Uterus (tissue), 4 donors: Measurements from ENCODE around the gene SNIP1. TPM values are rescaled to one million over a fixed set of nuclear protein-coding genes. Genes with fewer than 3 reads are reported as not detected.
"Not testable (repeated sequence)": the region's sequence is repeated elsewhere in the genome, so short reads cannot be mapped to it uniquely, and the experiment has no call there.

Source experiments
- DNase-seq, 2 donors: peaks; one replicate each; pipeline ENCODE4 v3.0.0-alpha.2; 2019 to 2020
- H3K27ac ChIP-seq, 2 donors: fragments of 200-600 bp; sonication (generic); 1 replicate in 1 of 2; 2 replicates in 1 of 2; pipeline ENCODE4 v1.5.1; 2016 to 2018
- H3K27me3 ChIP-seq, 2 donors: fragments of 200-600 bp; sonication (generic); one replicate each; pipeline ENCODE4 v1.5.1; 2018 to 2019; ENCODE audit warnings: control low read depth in 1 of 2
- H3K36me3 ChIP-seq, 2 donors: fragments of 200-600 bp; sonication (generic); one replicate each; pipeline ENCODE4 v1.5.1; 2019; ENCODE audit warnings: control low read depth in 1 of 2
- H3K4me1 ChIP-seq, 2 donors: fragments of 200-600 bp; sonication (generic); one replicate each; pipeline ENCODE4 v1.5.1; 2018 to 2019; ENCODE audit warnings: control low read depth in 1 of 2
- H3K4me3 ChIP-seq, 2 donors: fragments of 200-600 bp; sonication (generic); 1 replicate in 1 of 2; 2 replicates in 1 of 2; pipeline ENCODE4 v1.5.1; 2018 to 2019; ENCODE audit warnings: mild to moderate bottlenecking in 1 of 2
- H3K9me3 ChIP-seq, 2 donors: fragments of 200-600 bp; sonication (generic); one replicate each; pipeline ENCODE4 v1.5.1; 2019; ENCODE audit warnings: control low read depth in 1 of 2
- CTCF ChIP-seq, 4 experiments: fragments of 200-600 bp in 2 of 4; fragments of 450-650 bp in 2 of 4; sonication (generic) in 2 of 4; IDR thresholded peaks; one replicate each; pipeline ENCODE4 v1.5.1; 2016 to 2019; ENCODE audit warnings: antibody characterized with exemption in 4 of 4, mild to moderate bottlenecking in 2 of 4, moderate library complexity in 1 of 4
- POLR2A ChIP-seq, 2 donors: fragments of 450-650 bp; IDR thresholded peaks; one replicate each; pipeline ENCODE4 v1.6.1; 2016; ENCODE audit warnings: antibody characterized with exemption in 2 of 2, mild to moderate bottlenecking in 1 of 2, moderate library complexity in 1 of 2
- intact Hi-C: fragments of 100-400 bp; cut with DNase I; formaldehyde crosslinking; loops from one replicate; pipeline ENCODE4 v1.15.1; 2023; ENCODE audit warnings: low total_unique reads
- total RNA-seq, 4 donors: library from RNA; depleted of rRNA in 3 of 4; stranded (reverse); fragments of >200 nt in 3 of 4; gene quantifications; one replicate each; pipeline versions ENCODE4 v1.1.0 to v1.2.4, GENCODE V29; 2014 to 2023
- donor health status: DM: yes; HTN: yes; CAD: no.

The SNIP1 gene
- total RNA-seq, 4 donors from 2014 or later: 2.0 to 21.2 (median 16.9) TPM

GRCh38 chr1:37549341-37549740 lies 4.8 kb downstream of the SNIP1 start:
- Histone ChIP-seq H3K36me3 (no peaks in the 10 kb centered on the region), H3K27ac (no peak overlapping the region), H3K9me3 (no peaks in the 10 kb centered on the region), H3K4me1 (peaks cover 4 to 8% of the 10 kb centered on the region in 2 donors), H3K27me3 (no peaks in the 10 kb centered on the region), H3K4me3 (no peak overlapping the region)
- no peak for TF ChIP-seq CTCF (IDR thresholded peaks at IDR 0.05)
- no peak for TF ChIP-seq POLR2A (IDR thresholded peaks at IDR 0.05)
- DNase-seq: no peak
- intact Hi-C loops: no loop called here

GRCh38 chr1:37545019-37545418 lies 9.1 kb downstream of the SNIP1 start:
- TF ChIP-seq CTCF (IDR thresholded peaks at IDR 0.05): no peak
- TF ChIP-seq POLR2A (IDR thresholded peaks at IDR 0.05): no peak
- Histone ChIP-seq H3K4me1 (no peaks in the 10 kb centered on the region), H3K36me3 (no peaks in the 10 kb centered on the region), H3K9me3 (no peaks in the 10 kb centered on the region), H3K27me3 (no peaks in the 10 kb centered on the region), H3K27ac (no peak overlapping the region), H3K4me3 (no peak overlapping the region)
- intact Hi-C loops: no loop called here
- DNase-seq: no peak

- no peak overlapping the region for H3K4me3 ChIP-seq
- no peaks in the 10 kb centered on the region for H3K9me3 ChIP-seq
- no peaks in the 10 kb centered on the region for H3K27me3 ChIP-seq
- TF ChIP-seq CTCF (IDR thresholded peaks at IDR 0.05): no peak
- no peak for TF ChIP-seq POLR2A (IDR thresholded peaks at IDR 0.05)
- no peaks in the 10 kb centered on the region for H3K4me1 ChIP-seq
- intact Hi-C loops: no loop called here
- H3K36me3 ChIP-seq: no peaks in the 10 kb centered on the region
- H3K27ac ChIP-seq: no peak overlapping the region
- DNase-seq: no peak
These were observed 9.6 kb downstream of the SNIP1 start for GRCh38 chr1:37544530-37544929.

- no peaks in the 10 kb centered on the region for H3K27me3 ChIP-seq
- H3K36me3 ChIP-seq: no peaks in the 10 kb centered on the region
- H3K4me3 ChIP-seq: no peak overlapping the region
- DNase-seq: no peak
- intact Hi-C loops: no loop called here
- no peaks in the 10 kb centered on the region for H3K9me3 ChIP-seq
- TF ChIP-seq CTCF (IDR thresholded peaks at IDR 0.05): no peak
- no peak for TF ChIP-seq POLR2A (IDR thresholded peaks at IDR 0.05)
- no peaks in the 10 kb centered on the region for H3K4me1 ChIP-seq
- no peak overlapping the region for H3K27ac ChIP-seq
These were observed 13.9 kb downstream of the SNIP1 start for GRCh38 chr1:37540036-37540785.

- DNase-seq, H3K4me3 ChIP-seq, intact Hi-C loops, H3K36me3 ChIP-seq, H3K27me3 ChIP-seq, H3K4me1 ChIP-seq, H3K27ac ChIP-seq, H3K9me3 ChIP-seq: not testable (repeated sequence)
These were observed 14.9 kb downstream of the SNIP1 start for GRCh38 chr1:37539154-37539553.
